AG09309 (cell line): ENCODE measurements around the gene RBM46.

ENCODE experiments used
- DNase-seq: peaks from one replicate; pipeline ENCODE4 v3.0.0-alpha.2; 2010; ENCODE audit warnings: low read depth
- H3K4me3 ChIP-seq: 2 replicates; pipeline ENCODE4 v1.5.1; 2011; ENCODE audit warnings: mild to moderate bottlenecking, low read depth, low read length, moderate library complexity; ENCODE audit not compliant: control insufficient read depth
- TF ChIP-seq, protein P1 (sequence below): IDR thresholded peaks from 2 replicates; pipeline ENCODE4 v1.5.1; 2011; ENCODE audit warnings: mild to moderate bottlenecking, low read depth, low read length, inconsistent platforms; ENCODE audit not compliant: insufficient read depth, control insufficient read depth; ENCODE audit errors: missing control alignments

Gene RBM46

DNA sequence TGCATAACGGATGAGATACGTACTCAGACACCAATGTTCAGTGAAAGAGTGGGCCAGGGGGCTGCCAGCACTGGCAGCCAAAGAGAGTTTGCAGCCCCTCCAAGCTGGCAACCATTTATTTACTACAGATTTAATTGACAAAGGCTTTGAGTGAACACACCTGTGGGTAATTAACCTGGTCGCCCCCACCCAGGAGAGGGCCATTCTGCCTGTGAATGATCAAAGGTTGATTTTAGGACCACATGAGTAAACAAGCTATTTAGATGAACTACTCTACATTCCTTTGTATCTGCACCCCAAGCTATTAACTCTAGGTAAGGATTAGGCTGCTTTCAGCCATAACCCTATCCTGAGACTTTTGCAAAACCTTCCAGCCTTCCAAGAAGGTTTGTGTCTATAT, 55.0 kb downstream of the RBM46 start:
- no peak for DNase-seq
- no peak overlapping the region for H3K4me3 ChIP-seq
- TF ChIP-seq, protein P1, sequence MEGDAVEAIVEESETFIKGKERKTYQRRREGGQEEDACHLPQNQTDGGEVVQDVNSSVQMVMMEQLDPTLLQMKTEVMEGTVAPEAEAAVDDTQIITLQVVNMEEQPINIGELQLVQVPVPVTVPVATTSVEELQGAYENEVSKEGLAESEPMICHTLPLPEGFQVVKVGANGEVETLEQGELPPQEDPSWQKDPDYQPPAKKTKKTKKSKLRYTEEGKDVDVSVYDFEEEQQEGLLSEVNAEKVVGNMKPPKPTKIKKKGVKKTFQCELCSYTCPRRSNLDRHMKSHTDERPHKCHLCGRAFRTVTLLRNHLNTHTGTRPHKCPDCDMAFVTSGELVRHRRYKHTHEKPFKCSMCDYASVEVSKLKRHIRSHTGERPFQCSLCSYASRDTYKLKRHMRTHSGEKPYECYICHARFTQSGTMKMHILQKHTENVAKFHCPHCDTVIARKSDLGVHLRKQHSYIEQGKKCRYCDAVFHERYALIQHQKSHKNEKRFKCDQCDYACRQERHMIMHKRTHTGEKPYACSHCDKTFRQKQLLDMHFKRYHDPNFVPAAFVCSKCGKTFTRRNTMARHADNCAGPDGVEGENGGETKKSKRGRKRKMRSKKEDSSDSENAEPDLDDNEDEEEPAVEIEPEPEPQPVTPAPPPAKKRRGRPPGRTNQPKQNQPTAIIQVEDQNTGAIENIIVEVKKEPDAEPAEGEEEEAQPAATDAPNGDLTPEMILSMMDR, result no peak

DNA sequence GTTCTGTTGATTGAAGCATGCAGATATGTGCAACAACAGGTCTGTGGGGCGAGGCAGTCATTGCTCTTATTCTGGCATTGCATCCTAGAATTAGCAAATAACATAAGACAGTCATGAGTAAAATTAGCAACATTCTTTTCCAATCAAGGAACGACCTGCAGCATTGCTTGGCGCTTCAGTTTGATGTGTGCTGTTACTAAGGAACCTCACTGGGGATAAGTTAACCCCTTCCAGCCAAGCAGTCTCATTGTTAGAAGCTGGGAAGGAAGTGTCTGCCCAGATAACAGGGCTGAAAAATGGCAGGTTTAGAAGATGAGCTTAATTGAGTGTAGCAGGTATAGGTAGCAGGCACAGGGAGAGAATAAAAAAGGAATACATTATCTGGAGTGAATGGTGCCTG, 55.4 kb downstream of the RBM46 start:
- TF ChIP-seq, protein P1, result no peak

DNA sequence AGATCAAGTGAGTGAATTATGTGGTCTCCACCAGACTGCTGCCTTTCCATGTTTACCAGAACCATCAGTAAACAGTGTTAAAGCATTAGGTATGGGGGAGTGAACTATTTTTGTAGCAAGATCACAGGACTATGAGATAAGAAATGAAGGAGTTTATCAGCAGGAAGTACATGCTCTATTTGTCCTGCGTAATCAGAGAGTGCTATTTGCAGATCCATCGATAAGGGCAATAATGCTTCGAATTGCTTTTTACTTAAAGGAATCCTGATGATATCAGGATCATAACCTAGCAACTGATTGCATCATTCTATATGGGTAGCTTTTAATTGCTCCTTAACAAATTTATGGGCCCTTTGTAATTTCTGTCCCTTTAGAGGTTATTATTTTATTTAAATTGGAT, 57.1 kb downstream of the RBM46 start:
- DNase-seq, result no peak
- TF ChIP-seq, protein P1, result no peak
- no peak overlapping the region for H3K4me3 ChIP-seq

More for the DNA sequence above, 55.4 kb downstream of the RBM46 start:
- no peak for DNase-seq
- H3K4me3 ChIP-seq, result no peak overlapping the region

DNA sequence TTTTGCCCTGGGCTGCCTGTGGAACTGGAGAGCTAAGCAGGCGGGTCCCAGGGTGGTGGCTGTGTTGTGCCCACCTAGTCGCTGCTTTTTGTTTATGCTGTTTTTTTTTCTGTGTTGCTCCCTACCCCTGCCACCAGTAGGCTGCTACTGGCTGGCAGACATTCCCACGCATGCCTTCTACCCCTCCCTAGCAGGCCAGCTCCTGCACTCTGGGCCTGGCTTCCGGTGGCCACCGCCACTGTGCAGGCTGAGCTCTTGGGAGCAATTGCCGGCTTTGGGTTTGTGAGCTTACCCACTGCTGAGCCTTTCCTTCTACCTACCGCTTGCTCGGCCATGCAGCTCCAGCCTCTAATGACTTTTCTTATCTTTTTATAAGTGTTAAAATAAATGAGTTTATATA, 57.6 kb downstream of the RBM46 start:
- TF ChIP-seq, protein P1, result no peak
- no peak for DNase-seq
- H3K4me3 ChIP-seq, result no peak overlapping the region

DNA sequence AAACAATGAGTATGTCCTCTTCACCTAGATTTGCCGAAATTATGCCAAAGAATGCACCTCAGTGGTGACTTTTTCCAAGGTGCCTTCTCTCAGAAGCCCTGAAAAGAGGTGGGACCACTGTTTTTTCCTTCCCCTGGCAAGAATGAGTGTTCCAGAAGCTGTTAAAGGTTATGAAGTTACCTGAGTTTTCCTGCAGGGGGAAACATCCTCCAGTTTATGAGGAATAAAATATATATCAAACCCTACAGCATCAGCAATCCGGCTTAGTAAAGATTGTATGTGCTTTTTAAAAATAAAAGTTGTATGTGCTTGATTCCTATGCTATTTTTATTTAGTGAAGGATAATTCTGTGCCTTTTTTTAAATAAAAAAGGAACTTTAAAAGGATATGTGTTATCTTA, 73.3 kb downstream of the RBM46 start:
- DNase-seq, result no peak
- TF ChIP-seq, protein P1, result no peak
- no peak overlapping the region for H3K4me3 ChIP-seq

DNA sequence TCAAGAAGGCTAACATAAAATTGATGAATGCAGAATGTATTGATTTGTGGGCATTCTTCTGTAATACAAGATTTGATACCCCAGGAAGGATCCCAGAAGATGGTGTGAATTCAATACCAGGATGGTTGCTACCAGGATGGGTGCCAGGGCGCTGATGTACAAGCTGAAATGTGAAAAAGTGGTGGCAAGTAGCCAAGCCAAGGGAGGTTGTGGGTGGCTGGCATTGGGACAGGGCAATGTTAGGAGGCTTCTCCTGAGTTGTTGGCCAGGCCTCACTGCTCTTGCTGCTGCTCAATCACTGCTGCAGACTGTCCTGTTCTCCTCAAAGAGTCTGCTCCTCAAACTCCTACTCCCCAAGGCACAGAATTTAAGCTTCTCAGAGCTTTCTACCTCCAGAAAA, 77.1 kb downstream of the RBM46 start:
- TF ChIP-seq, protein P1, result no peak
- DNase-seq, result no peak
- no peak overlapping the region for H3K4me3 ChIP-seq
